GM04504 (cell line): ENCODE measurements around the gene HSPBAP1.
"Not testable (repeated sequence)": the region's sequence is repeated elsewhere in the genome, so short reads cannot be mapped to it uniquely, and the experiment has no call there.

Experiments
- DNase-seq: peaks from one replicate; pipeline ENCODE4 v3.0.0-alpha.2; 2012; ENCODE audit warnings: low read depth

HSPBAP1 gene

DNA sequence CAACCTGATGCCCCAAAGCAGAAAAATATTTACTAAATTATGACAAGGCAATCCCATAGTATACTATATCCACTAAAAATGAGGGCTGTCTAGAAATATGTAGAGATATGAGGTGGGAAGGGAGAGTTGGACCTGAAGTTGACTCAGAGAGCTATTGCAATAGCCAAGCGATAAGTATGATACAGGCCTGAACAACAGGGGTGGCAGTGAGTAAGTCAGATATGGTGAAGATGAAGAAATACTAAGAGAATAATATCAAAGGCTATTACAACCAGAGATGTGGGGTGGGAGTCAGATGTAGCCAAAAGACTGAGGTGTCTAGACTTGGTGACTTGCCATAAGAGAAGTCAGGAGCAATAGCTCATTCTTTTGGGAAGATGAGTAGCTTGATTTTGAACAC lies 9.2 kb downstream of the HSPBAP1 start:
- DNase-seq, result no peak

DNA sequence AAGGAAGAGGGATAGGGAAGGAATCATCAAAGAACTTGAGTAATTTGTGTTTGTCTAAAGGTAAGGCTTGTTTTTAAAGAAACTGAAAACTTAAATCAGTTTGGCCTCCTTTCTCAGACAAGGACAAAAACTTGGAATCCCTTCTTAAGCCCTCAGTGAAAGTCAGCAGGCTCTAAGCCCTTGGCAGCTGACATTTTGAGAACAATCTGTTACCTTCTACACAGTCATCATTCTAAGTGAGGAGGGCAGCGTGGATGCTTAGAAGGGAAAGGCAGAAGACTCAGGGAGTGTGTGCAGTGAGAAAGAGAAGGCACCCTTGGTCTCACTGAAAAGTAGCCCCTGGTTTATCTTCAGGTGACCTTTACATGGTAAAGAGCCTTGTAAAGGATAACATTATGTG lies 10.8 kb downstream of the HSPBAP1 start:
- DNase-seq, result no peak

DNA sequence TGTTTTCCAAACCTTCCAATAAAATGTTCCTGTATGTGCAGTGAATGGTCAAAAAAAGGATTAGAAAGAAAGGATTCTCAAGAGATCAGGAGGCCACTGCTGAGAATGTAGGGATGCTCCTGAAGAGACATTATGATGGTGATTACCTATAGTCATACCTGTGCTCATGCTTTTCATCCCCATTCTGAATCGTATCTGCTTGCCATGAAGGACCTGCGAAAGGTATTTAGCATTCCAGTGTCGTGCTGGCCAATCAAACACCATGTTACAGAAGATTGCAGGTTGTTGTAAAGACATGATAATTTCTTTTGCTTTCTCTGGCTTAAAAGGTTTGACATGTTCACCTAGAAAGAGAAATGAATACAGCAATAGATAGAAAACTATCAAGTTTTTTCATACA lies 16.1 kb downstream of the HSPBAP1 start:
- no peak for DNase-seq

DNA sequence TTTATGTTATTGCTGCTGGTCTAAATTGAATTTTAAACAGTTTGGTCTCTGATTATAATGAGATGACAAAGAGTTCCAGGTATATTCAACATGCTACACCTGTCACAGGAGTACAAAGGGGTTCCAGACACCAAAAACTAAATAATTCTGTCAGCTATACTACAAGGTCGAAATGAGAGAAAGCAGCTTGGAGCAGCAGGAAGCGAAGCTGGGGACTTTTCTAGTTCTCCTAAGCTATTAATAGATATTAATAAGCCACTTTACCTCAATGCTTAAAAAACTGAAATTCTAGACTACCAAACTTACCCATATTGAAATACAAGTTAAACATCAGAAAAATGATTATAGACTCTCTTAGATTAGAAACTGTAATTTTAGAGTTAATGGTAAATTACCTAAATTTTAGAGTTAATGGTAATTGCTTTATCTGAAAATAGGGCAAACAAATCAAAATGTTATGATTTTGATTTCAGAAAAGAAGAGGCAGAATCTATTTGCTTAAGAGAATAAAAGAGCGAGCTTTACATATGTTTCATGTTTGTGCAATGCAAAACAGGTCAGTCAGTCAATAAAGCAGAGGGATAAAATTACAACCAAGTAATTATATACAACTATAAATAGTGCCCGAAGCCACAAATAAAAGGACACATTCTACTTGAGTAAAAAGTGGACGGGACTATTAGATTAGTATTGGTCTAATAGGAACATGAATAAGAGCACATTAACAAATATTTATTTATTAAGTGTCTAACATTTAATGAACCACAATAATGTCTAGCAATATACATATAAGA lies 16.8 kb downstream of the HSPBAP1 start:
- DNase-seq, result no peak

DNA sequence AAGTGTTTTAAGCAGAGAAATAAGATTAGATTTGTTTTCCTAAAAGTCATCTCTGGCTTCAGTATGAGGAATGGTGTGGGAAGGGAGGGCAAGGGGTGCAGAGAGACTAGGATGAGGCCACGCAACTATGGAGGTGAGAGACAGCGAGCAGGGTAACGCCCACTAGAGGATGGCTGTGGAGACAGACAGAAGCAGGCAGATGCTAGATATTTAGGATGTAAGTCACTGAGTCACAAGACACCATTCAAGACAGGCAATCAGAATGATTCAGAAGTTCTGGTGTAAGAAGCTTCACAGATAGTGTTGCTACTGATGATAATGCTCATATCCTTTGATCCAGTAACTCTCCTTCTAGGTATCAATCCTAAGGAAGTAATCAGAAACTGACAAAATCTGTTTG lies 19.1 kb downstream of the HSPBAP1 start:
- no peak for DNase-seq

DNA sequence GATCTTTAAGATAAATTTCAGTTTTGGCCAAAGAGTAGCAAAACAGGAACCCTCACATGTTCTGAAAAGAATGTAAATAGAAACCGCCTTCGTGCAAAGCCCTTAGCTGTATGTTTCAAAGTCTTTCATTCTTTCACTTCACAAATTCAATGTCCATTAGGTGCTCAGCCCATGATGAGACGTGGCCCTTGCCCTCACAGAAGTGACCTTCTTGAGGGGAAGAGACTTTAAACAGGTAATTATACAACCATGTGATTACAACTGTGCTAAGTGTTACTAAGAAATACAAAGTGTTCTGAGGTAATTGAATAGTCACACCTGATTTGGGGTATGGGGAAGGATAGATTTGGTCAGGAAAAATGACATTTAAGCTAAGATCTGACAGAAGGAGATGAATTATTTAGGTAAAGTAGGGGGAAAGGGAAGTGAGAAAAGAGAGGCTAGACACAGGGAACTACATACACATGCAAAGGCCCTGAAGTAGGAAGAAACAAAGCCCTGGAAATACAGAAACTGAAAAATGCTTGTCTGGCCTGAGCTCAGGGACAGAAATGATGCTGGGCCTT lies 19.6 kb downstream of the HSPBAP1 start:
- DNase-seq, result no peak

DNA sequence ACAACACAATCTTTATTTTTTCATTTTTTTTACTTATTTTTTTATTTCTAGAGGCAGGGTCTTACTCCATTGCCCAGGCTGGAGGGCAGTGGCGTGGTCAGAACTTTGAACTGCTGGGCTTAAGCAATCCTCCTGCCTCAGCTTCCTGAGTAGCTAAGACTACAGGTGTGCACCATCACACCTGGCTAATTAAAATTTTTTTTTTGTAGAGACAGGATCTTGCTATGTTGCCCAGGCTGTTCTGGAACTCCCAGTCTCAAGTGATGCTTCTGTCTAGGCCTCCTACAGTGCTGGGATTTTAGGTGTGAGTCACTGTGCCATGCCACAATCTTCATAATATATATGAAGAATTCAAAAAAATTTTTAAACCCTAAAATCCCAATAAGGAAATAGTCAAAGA lies 20.8 kb downstream of the HSPBAP1 start:
- DNase-seq, result no peak

DNA sequence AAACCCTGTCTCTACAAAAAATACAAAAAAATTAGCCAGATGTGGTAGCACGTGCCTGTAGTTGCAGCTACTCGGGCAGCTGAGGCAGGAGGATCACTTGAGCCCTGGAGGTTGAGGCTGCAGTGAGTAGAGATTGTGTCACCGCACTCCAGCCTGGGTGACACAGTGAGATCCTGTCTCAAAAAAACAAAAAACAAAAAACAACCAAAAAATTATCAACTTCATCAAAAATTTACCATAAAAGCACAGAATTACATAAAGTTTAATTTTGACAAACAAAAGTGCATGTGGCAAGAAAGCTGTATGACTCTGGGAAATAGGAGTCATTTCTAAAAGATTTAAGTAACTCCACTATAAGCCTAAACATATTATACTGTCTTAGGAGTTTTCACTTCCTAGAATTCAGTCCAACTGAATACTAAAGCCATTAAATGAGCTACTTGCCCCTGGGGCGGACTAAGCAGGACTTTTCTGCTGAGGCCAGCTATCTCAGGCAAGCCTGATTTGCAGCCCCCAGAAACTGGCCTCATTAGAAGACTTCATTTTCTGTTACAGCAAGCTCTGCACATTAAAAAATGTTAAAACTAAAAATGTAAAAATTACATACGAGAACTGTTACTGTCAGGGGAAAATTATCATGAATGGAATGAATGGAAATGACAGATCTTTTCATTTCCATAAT lies 23.0 kb downstream of the HSPBAP1 start:
- DNase-seq, result no peak

DNA sequence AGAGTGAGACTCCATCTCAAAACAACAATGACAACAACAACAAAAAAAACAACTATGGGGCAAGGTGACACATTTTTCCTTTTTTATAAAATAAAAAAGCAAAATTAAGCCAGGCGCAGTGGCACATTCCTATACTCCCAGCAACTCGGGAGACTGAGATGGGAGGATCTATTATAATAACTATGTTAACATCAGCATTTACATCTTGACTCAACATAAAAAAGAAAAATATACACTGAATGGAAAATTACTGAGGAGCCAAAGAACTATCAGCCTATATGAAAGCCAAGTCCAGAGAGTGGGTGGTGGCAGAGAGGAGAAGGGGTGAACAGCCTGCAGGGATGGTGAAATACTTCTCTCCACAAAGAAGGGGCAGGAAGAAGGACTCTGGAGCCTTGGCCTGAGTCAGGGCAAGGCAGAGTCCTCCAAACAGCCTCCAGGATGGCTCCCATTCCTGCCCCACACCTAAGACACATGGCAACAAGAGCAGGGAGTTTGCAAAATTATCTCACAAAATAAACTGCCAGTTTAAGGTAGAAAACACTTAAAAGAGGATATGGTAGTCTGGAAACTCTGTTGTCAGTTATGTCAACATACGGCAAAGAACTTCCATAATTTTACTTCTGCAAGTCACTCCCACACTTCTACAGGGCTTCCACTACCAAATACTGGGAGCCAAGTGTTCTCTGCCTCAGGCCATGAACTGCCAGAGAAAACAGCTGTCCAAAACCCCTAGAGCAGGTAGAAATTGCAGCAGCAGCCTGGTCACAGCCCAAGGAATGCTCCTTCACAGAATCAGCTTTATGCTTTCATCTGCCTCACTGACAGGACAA lies 25.9 kb downstream of the HSPBAP1 start:
- no peak for DNase-seq

DNA sequence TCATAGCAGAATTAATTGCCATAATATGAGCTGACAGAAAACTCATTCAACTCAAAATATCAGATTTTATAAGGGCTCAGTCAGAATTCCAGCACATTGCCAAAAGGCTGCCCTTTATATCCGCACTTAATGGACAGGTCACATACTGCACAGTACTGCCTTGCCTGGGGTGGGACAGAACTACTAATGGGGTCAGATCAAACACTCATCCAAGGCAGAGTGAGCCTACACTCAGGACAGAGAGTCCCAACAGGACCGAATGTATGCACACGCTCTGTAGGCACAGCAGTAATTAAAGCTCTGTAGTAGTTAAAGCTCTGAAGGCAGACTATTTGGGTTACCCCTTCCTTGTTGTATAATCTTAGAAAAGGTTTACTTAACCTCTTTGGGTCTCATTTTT lies 27.2 kb downstream of the HSPBAP1 start:
- no peak for DNase-seq

DNA sequence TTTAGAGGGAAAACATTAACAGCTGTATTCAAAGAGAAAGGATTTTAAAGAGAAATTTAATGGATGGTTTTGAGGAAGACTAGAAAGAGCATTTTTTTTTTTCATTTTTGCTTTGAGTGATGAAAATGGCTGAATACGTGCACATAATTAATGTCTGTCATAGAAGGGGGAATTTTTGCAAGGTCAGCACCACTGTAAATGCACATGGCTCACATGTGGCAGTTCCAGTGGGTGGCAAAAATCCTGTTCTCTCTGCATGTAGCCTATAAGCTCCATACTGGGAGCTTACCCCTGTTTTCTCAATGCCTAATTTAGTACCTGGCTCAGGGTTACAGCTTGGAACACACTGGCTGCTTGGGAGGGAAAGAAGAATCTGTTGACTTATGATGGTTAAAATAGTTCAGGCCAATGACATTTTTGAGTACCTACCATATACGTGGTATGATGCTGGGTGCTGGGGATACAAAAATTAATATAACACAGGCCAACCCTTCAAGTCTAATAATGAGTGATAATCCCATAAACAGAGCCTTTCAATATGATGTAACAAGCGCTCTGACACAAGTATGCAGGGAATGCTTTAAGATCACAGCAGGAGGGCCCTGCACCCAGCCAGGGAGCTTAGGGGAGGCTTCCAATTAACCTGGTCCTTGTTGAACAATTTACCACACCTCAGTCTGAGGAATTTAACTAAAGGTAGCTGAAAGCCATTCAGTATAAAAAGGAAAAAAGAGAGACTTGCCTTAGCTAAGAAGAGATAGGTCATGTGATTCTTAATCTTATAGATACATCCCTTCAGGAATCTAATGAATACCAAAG lies 33.0 kb downstream of the HSPBAP1 start:
- DNase-seq, result no peak

DNA sequence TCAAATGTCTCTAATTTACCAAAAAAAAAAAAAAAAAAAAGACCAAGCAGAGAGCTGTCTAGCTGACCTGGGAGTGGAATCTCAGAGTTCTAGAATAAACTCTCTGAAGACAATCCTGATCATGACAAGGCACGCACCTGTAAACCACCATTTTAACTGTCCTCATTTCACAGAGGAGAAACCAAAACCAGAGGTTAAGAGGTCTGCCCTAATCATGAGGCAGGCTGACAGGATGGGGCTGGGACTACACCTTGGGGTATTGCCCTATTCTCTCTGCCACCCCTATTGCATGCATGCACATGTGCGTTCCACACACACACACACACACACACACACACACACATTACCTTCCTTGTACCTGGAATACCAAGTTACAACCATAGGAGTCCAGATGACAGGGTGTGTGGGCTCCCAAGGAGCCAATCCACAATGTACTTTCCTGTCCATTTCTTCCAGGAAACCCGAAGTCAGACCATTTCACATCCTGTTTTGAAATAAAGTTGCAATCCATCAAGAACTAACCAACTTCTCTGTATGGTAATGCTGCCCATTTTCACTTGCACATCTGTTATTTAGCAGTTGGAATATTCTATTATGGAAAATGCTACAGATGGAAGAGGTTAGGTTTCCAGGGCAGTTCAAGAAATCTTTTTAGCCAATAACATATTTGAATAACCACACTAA lies 34.6 kb downstream of the HSPBAP1 start:
- peak; percentile 47 for DNase-seq

DNA sequence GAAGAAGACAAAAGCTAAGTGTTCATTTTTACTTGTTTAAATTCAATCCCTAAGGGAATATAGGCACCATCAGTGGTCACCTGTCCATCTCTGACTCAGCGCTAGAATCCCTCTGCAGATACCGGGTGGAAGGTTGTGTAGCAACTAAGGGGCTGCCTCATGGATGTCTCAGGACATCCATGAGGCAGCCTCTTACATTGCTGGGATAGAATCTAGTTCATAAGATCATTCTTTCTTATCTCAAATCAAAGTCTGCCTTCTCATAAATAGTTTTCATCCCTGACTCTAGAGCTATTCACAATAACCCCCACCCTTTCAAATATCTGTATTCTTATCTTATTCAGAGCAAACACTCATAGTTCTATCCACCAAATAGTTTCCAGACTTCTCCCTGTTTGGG lies 38.1 kb downstream of the HSPBAP1 start:
- no peak for DNase-seq

DNA sequence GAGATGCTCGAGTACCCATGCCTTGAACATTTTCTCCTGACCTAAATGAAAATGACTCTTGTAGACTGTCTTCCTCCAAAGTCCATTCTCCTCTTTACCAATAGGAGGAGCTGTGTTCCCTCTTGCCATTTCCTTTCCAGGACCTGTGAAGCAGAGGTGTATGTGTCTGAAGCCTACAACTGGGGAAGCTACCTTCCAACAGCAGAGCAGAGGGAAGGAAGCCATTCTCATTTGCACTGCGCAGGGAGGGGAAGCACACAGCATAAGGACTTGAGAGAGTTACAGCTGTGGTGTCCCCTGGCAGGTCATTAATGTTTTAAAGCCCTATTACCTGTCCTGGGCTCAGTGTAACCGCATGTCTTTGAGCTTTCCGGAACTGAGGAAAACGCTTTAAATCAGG lies 38.7 kb downstream of the HSPBAP1 start:
- no peak for DNase-seq

DNA sequence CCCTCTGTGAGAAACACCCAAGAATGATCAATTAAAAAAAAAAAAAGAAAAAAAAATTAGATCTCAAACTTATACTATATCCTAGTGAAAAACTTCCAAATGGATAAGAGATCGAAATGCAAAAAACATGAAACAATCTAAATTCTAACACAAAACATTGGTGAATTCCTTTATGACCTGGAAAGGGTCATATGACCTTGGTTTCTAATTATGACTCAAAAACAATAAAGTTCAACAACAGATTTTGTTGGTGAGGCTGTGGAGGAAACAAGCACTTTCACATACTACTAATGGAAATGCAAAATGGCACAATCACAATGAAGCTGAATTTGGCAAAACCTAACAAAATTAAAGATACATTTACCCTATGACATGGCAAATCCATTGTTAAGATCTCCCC lies 45.3 kb downstream of the HSPBAP1 start:
- no peak for DNase-seq

DNA sequence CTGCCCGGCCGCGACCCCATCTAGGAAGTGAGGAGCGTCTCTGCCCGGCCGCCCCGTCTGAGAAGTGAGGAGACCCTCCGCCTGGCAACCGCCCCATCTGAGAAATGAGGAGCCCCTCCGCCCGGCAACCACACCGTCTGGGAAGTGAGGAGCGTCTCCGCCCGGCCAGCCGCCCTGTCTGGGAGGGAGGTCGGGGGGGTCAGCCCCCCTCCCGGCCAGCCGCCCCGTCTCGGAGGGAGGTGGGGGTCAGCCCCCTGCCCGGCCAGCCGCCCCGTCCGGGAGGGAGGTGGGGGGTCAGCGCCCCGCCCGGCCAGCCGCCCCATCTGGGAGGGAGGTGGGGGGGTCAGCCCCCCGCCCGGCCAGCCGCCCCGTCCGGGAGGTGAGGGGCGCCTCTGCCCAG lies 46.3 kb downstream of the HSPBAP1 start:
- DNase-seq, result not testable (repeated sequence)

DNA sequence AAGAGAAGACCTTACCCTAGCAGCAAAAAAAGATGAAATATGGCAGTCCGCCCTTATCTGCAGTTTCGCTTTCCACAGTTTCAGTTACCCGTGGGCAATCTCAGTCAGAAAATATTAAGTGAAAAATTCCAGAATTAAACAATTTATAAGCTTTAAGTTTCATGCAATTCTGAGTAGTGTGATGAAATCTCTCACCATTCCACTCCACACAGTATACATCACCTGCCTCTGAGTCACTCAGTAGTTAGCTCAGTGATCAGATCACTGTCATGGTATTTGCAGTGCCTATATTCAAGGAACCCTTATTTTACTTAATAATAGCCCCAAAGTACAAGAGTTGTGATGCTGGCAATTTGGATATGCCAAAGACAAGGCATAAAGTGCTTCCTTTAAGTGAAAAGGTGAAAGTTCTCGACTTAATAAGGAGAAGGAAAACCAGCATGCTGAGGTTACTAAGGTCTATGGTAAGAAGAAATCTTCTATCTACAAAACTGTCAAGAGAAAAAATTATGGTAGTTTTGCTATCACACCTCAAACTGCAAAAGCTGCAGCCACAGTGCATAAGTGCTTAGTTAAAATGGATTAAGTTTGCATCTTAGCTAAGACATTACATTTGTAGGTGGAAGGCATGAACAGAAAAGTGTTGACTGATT lies 48.1 kb downstream of the HSPBAP1 start:
- DNase-seq, result no peak

DNA sequence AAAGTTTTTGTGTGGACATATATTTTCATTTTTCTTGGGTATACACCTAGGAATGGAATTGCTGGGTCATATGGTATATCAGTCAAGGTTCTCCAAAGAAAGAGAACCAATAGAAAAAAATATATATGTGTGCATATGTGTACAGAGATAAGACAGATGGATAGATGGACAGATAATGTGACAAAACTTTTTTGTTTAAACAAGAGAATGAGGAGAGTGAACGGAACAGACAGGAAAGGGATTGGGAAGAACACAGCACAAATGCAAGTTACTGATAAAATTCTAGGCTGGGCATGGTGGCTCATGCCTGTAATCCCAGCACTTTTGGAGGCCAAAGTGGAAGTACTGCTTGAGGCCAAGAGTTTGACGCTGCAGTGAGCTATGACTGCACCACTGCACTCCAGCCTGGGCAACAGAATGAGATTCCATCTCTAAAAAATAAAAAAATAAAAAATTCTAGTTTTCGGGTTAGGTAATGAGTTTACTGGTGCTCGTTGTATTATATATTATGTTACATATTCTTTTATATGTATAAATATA lies 50.0 kb downstream of the HSPBAP1 start:
- no peak for DNase-seq

DNA sequence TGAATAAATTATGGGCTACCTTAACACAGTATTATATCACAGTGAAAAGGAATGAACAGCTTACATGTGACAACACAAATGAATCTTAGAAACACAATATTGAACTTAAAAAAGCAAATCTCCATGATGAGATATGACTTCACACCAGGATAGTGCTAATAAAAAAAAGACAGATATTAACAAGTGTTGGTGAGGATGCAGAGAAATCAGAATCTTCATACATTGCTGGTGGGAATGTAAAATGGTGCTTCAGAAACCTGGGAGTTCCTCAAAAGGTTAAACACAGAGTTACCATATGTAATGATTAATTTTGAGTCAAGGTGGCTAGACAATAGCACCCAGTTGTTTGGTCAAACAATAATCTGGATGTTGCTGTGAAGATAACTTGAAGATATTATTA lies 51.4 kb downstream of the HSPBAP1 start:
- DNase-seq, result no peak

DNA sequence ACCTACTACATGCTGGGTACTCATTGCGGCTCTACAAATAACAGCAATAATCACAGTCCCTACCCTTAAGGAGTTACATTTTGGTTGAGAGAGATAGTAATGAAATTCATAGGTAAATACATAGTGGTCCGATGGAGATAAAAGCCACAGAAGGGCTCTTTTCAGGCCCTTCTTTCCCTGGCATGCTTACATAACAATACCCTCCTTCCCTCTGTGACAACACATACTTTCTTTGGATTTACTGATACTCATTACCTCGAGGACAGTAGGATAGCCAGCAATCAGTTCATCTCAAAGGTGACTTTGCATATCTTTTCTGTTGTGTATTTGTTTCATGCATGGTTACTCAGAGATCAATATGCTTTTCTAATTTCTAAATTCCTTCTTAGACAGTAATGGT lies 54.5 kb downstream of the HSPBAP1 start:
- DNase-seq, result no peak
